ENCODE measurements around the gene BLOC1S6. TPM values are rescaled to one million over a fixed set of nuclear protein-coding genes. Genes with fewer than 3 reads are reported as not detected.

BLOC1S6 gene
- total RNA-seq, 1 donor from 2014 or later = 44.3 TPM

- H3K36me3 Mint-ChIP-seq = no peaks in the 10 kb centered on the region
- no peaks in the 10 kb centered on the region for H3K9me3 Mint-ChIP-seq
- H3K4me1 Mint-ChIP-seq = peaks cover 14% of the 10 kb centered on the region
- peaks cover 48% of the 10 kb centered on the region for H3K27me3 Mint-ChIP-seq (ENCODE audit: low read depth)
- no peak overlapping the region for H3K4me3 Mint-ChIP-seq
- H3K27ac Mint-ChIP-seq = no peak overlapping the region
- no peak for DNase-seq (ENCODE audit: low spot score in 2 of 2, unreplicated experiment in 2 of 2)
- TF ChIP-seq CTCF (IDR thresholded peaks at IDR 0.05; ENCODE audit: unreplicated experiment) = no peak
Observed at GRCh38 chr15:45641374-45641781, 54.2 kb downstream of the BLOC1S6 start.

- Mint-ChIP-seq H3K27ac (no peak overlapping the region), H3K4me3 (no peak overlapping the region), H3K4me1 (peaks cover 11% of the 10 kb centered on the region), H3K9me3 (no peaks in the 10 kb centered on the region), H3K36me3 (no peaks in the 10 kb centered on the region), H3K27me3 (ENCODE audit: low read depth) (peaks cover 48% of the 10 kb centered on the region)
- TF ChIP-seq CTCF (IDR thresholded peaks at IDR 0.05; ENCODE audit: unreplicated experiment) = no peak
- DNase-seq (ENCODE audit: low spot score in 2 of 2, unreplicated experiment in 2 of 2) = no peak
Observed at GRCh38 chr15:45641999-45642932, 55.1 kb downstream of the BLOC1S6 start.

GRCh38 chr15:45644437-45644836 lies 57.3 kb downstream of the BLOC1S6 start:
- Mint-ChIP-seq H3K27ac (no peak overlapping the region), H3K4me3 (no peak overlapping the region), H3K9me3 (no peaks in the 10 kb centered on the region), H3K36me3 (no peaks in the 10 kb centered on the region), H3K27me3 (ENCODE audit: low read depth) (peaks cover 30% of the 10 kb centered on the region), H3K4me1 (peaks cover 7% of the 10 kb centered on the region)
- DNase-seq (ENCODE audit: low spot score in 2 of 2, unreplicated experiment in 2 of 2) = no peak
- no peak for TF ChIP-seq CTCF (IDR thresholded peaks at IDR 0.05; ENCODE audit: unreplicated experiment)

GRCh38 chr15:45645026-45645980 lies 58.1 kb downstream of the BLOC1S6 start:
- no peaks in the 10 kb centered on the region for H3K36me3 Mint-ChIP-seq
- TF ChIP-seq CTCF (IDR thresholded peaks at IDR 0.05; ENCODE audit: unreplicated experiment) = no peak

GRCh38 chr15:45646220-45646619 lies 59.0 kb downstream of the BLOC1S6 start:
- H3K4me3 Mint-ChIP-seq = no peak overlapping the region
- no peak overlapping the region for H3K27ac Mint-ChIP-seq
- no peak for TF ChIP-seq CTCF (IDR thresholded peaks at IDR 0.05; ENCODE audit: unreplicated experiment)
- no peak for DNase-seq (ENCODE audit: low spot score in 2 of 2, unreplicated experiment in 2 of 2)
- peaks cover 7% of the 10 kb centered on the region for H3K4me1 Mint-ChIP-seq
- no peaks in the 10 kb centered on the region for H3K9me3 Mint-ChIP-seq
- peaks cover 14% of the 10 kb centered on the region for H3K27me3 Mint-ChIP-seq (ENCODE audit: low read depth)
- no peaks in the 10 kb centered on the region for H3K36me3 Mint-ChIP-seq

More at GRCh38 chr15:45645026-45645980, 58.1 kb downstream of the BLOC1S6 start:
- peaks cover 7% of the 10 kb centered on the region for H3K4me1 Mint-ChIP-seq
- H3K27ac Mint-ChIP-seq = no peak overlapping the region
- no peaks in the 10 kb centered on the region for H3K9me3 Mint-ChIP-seq
- H3K27me3 Mint-ChIP-seq (ENCODE audit: low read depth) = peaks cover 21% of the 10 kb centered on the region
- H3K4me3 Mint-ChIP-seq = no peak overlapping the region
- DNase-seq (ENCODE audit: low spot score in 2 of 2, unreplicated experiment in 2 of 2) = no peak

Data from mesothelial cell of epicardium (in vitro differentiated cells).